Small intestine (tissue), 7 donors: ENCODE data around the gene TOR1AIP1. TPM values are rescaled to one million over a fixed set of nuclear protein-coding genes. Genes with fewer than 3 reads are reported as not detected.

ENCODE experiments used
- DNase-seq, 2 donors: peaks; one replicate each; pipeline versions ENCODE4 v3.0.0 to v3.0.0-alpha.2; 2013
- FAIRE-seq: peaks from 2 replicates; lab custom pipeline; 2012; peaks lifted over from hg19 to GRCh38; lab: Jason Lieb, UNC
- H3K27ac ChIP-seq, 3 donors: one replicate each; pipeline ENCODE4 v1.5.1; 2013; ENCODE audit warnings: low read length in 2 of 3, mild to moderate bottlenecking in 2 of 3, control low read depth in 1 of 3, inconsistent platforms in 1 of 3, low read depth in 1 of 3, moderate library complexity in 1 of 3
- H3K27me3 ChIP-seq, 3 donors: one replicate each; pipeline ENCODE4 v1.6.1; 2013; ENCODE audit warnings: low read length in 3 of 3, inconsistent platforms in 1 of 3; ENCODE audit not compliant: control insufficient read depth in 3 of 3, insufficient read depth in 3 of 3
- H3K36me3 ChIP-seq, 3 donors: one replicate each; pipeline ENCODE4 v1.6.1; 2013; ENCODE audit warnings: low read length in 3 of 3, inconsistent platforms in 1 of 3, low read depth in 1 of 3, mild to moderate bottlenecking in 1 of 3, moderate library complexity in 1 of 3; ENCODE audit not compliant: control insufficient read depth in 3 of 3, insufficient read depth in 2 of 3
- H3K4me1 ChIP-seq, 3 donors: one replicate each; pipeline ENCODE4 v1.6.1; 2013; ENCODE audit warnings: low read length in 2 of 3, inconsistent platforms in 1 of 3, low read depth in 1 of 3, mild to moderate bottlenecking in 1 of 3, moderate library complexity in 1 of 3; ENCODE audit not compliant: control insufficient read depth in 3 of 3, insufficient read depth in 2 of 3
- H3K4me3 ChIP-seq, 3 donors: one replicate each; pipeline ENCODE4 v1.5.1; 2013; ENCODE audit warnings: low read length in 3 of 3, control low read depth in 1 of 3, inconsistent platforms in 1 of 3, low read depth in 1 of 3, mild to moderate bottlenecking in 1 of 3, moderate library complexity in 1 of 3
- H3K9me3 ChIP-seq, 2 donors: one replicate each; pipeline ENCODE4 v1.6.1; 2013; ENCODE audit warnings: low read depth in 1 of 2, low read length in 1 of 2; ENCODE audit not compliant: control insufficient read depth in 2 of 2, insufficient read depth in 1 of 2
- WGBS, 3 donors: extraction: QIAGEN DNeasy Blood & Tissue Kit; methylation state at CpG; one replicate each; pipeline ENCODE4 v1.1.7; 2013; 5-methylcytosine and 5-hydroxymethylcytosine counted together
- polyA plus RNA-seq, 4 donors: library from polyadenylated mRNA; stranded (reverse) in 3 of 4; unstranded in 1 of 4; fragments of 200-250 nt in 3 of 4; fragments of 120-200 nt in 1 of 4; gene quantifications; one replicate each; pipeline versions ENCODE4 v1.2.1 to v1.2.3, GENCODE V29; 2013
- donor health status: healthy with polysubstance abuse.
- donor health status: control.
- donor health status: control.
- donor health status: Bipolar disorder and iron deficiency.
- donor health status: healthy.

TOR1AIP1 gene
- polyA plus RNA-seq, 4 donors = 5.8 to 24.6 (median 11.5) TPM

GRCh38 chr1:179968994-179969919, 87.2 kb downstream of the TOR1AIP1 start:
- peaks cover 0 to 2% (median 0%) of the 10 kb centered on the region in 3 donors for H3K4me1 ChIP-seq
- no peaks in the 10 kb centered on the region for H3K27me3 ChIP-seq
- H3K9me3 ChIP-seq = peaks cover 0 to 13% of the 10 kb centered on the region in 2 donors
- peaks cover 0 to 8% (median 0%) of the 10 kb centered on the region in 3 donors for H3K36me3 ChIP-seq
- H3K4me3 ChIP-seq = no peak overlapping the region
- DNase-seq (no peak), FAIRE-seq (no peak)
- WGBS, 3 donors = 73 to 81% (median 76%) methylated on average over 8 of the region's 8 CpGs
- H3K27ac ChIP-seq = peak overlapping the region in 1 of 3 donors; percentile 27

Other genes with a start within 250 kb of the TOR1AIP1 start
- 1 to 10 TPM in 1 of 4 donors, under 1 TPM in 2, not detected in 1; 0.27 to 1.6 (median 0.53) TPM for gene FAM163A, start 139.0 kb upstream of the TOR1AIP1 start, polyA plus RNA-seq
- gene TOR1AIP2, start 4.5 kb upstream of the TOR1AIP1 start, polyA plus RNA-seq = 10 to 100 TPM; 13.3 to 73.5 (median 20.9) TPM
- 10 to 100 TPM in 2 of 4 donors, 1 to 10 TPM in 2; 5.9 to 53.2 (median 9.2) TPM for gene CEP350, start 72.5 kb downstream of the TOR1AIP1 start, polyA plus RNA-seq